HK-2 (cell line): ENCODE data around the gene PLEKHG5.
A peak's percentile ranks its signal among the peaks of the same experiment; 100 is the strongest.

Experiments used
- DNase-seq: peaks from one replicate; pipeline ENCODE4 v3.0.0-alpha.2; 2018; ENCODE audit not compliant: unreplicated experiment

Gene PLEKHG5

DNA sequence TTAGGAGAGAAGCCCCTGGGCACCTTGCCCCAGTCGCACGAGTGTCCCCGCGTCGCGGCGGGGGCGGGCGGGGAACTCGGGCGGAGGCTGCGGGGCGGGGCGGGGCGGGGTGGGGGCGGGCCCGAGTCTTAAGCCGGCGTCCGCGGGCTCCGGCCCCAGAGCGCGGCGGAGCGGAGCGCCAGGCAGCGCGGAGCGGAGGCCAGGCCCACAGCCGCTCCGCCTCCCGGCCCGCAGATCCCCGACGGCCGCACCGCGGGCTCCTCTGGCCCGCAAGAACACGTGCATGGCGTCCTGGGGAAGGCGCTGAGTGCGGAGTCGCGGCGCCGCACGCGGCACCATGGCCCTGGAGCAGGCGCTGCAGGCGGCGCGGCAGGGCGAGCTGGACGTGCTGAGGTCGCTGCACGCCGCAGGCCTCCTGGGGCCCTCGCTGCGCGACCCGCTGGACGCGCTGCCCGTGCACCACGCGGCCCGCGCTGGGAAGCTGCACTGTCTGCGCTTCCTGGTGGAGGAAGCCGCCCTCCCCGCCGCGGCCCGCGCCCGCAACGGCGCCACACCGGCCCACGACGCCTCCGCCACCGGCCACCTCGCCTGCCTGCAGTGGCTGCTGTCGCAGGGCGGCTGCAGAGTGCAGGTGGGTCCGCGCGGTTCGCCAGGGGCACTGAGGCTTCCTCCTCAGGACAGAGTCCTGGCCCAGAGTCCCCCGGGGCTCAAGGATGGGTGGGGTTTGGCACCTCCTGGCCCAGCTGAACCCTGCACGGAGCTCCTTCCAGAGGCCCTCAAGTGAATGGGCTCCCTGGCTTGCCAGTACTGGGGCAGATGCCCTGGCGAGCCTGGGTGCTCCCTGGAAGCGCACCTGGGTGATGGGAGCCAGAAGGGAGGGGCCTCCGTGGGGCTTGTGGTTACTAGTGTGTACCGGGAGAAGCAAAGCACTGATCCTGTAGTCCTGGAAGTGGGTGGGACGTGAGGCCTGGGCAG lies 66.6 kb downstream of the PLEKHG5 start, which contains the start of gene ESPN:
TSS of gene ESPN (plus strand) at position 158 of the 975 bp plus-strand sequence. CDS start at position 338, 180 bp downstream.
- no peak for DNase-seq

GRCh38 chr1:6424000-6424565 lies 67.4 kb downstream of the PLEKHG5 start:
- no peak for DNase-seq

DNA sequence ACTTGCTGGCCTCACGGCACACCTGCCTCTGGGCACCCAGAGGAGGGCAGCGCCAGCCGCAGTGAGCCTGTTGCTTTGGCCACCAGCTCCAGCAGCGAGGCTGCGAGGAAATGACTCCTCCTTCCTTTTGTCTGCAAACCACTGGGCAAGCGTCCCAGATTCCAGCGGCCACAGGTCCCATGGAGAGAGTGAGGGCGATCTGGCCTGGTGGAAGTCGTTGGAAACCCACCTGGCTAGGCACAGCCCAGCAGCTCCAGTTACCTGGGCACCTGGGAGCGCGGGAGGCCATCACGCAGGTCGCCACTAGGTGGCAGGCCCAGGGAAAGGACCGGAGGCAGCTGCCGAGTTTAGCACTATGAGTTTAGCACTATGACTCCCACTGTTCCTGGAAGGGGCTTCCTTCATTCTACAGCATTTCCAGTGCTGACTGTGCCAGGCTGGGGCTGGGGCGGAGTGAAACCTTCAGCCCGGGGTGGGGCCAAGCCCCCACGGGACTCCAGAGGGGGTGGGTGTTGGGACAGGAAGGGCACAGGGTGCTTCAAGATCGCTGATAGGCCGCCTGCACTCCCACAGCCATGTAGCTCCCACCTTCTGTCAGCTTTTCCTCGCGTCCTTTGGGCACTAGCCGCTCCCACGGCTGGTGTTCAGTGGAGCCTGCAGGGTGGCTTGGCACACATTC lies 68.0 kb downstream of the PLEKHG5 start:
- peak; percentile 66 for DNase-seq

GRCh38 chr1:6421266-6421665 lies 70.2 kb downstream of the PLEKHG5 start:
- DNase-seq = no peak

- DNase-seq = no peak
Measured at GRCh38 chr1:6420454-6421042, 70.9 kb downstream of the PLEKHG5 start.

- DNase-seq = no peak
Measured at GRCh38 chr1:6419804-6420453, 71.5 kb downstream of the PLEKHG5 start, which contains the start of gene HES2. Gene HES2, minus strand, starts transcription at chr1:6419919. Its CDS starts 99 bp downstream, at chr1:6419820.

DNA sequence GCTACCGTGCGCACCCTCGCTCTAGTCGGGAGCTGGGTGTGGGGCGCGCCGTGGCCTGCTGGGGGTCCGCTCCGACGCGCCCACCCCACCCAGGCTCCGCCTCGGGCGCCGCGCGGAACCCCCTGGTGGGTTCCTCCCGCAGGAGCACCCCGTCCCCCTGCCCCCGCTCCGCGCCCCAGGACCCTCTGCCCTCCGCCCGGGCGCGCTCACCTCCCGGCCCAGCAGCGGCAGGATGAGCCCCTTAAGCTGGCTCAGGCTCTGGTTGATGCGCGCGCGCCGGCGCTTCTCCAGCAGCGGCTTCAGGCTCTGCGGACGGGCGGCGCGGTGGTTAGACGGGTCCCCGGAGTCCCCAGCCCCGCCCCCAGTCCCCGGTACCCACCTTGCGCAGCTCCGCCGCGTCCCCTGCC lies 72.1 kb downstream of the PLEKHG5 start:
- no peak for DNase-seq

DNA sequence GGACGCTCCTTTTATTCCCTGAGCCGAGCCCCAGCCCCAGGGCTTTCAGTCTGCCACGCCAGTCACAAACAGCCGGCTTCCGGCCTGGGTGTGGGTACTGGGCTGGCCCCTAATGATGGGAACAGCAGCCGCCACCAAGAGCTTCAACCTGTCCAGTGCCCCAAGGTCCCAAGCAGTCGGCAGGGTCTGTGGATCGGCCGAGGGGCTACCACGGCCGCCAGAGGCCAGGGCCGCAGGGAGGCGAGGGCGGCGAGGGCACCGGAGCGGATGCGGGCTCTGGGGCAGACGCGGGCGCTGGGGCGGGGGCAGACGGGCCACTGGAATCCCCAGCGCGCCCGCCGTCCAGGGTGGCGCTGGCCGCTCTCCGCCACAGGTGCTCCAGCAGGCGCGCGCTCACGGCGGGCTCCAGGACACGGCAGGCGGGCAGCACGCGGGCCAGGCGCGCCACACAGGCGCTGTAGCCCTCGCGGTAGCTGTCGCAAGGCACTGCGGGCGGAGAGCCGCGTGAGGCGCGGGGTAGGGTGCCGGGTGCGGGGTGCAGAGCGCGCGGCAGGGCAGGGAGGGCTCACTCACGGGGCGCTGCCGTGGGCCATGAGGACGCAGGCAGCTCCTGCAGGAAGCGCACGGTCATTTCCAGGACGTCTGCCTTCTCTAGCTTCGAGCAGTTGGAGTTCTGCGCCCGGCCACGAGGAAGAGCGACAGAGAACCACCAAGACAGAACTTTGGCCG lies 72.6 kb downstream of the PLEKHG5 start:
- DNase-seq = no peak

DNA sequence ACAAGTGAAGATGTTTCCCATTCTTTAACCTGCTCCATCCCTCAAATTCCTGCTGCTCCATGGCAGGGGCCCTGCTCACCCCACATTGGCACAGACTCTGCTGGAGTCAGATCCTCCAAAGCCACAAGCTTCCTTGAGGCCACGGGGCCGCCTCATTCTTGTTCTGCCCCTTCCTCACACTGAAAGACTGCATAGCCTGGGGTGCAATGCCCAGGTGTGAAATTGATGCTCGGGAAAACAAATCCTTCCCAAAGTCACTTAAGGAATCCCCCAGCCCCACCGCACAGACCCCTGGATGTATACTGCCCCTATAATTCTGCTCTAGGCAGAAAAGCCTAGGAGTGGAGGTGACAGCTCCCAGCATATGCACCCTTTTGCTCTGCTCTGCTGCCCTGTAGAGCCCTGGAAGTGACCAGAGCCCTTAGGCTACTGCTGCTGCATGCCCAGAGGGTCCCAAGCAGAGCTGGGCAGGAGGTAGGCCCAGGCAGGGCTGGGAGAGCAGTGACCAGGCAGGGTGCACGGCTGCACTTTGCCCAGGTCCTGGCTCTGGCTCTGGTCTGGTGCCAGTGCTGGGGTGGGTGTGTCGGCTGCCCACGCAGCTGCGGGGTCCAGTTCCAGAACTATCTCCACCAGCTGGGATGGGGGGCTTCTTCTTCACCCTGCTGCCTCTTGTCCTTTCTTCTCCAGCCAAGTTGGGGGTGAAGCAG lies 73.4 kb downstream of the PLEKHG5 start:
- DNase-seq = no peak
